Measurements from ENCODE around the gene CBX1. TPM values are rescaled to one million over a fixed set of nuclear protein-coding genes. Genes with fewer than 3 reads are reported as not detected.
"Not testable (repeated sequence)": the region's sequence is repeated elsewhere in the genome, so short reads cannot be mapped to it uniquely, and the experiment has no call there.

CBX1 gene
- total RNA-seq, 4 donors from 2014 or later = 21.0 to 46.7 (median 24.7) TPM

GRCh38 chr17:48036693-48037035 lies 64.6 kb downstream of the CBX1 start:
- Histone ChIP-seq H3K27ac (peak overlapping the region; percentile 59 to 79 (median 77)), H3K9me3 (no peaks in the 10 kb centered on the region), H3K4me1 (peaks cover 6 to 18% (median 9%) of the 10 kb centered on the region in 3 donors), H3K4me3 (peak overlapping the region; percentile 50 to 69 (median 66)), H3K36me3 (no peaks in the 10 kb centered on the region), H3K27me3 (no peaks in the 10 kb centered on the region)
- intact Hi-C loops (cut with DNase I) = no loop called here
- no peak for TF ChIP-seq CTCF (IDR thresholded peaks at IDR 0.05)
- TF ChIP-seq POLR2A (IDR thresholded peaks at IDR 0.05) = no peak
- DNase-seq = no peak
- 0 to 52% methylated on average over 1 to 3 of the region's 6 CpGs for WGBS, 2 donors

GRCh38 chr17:48034734-48035133 lies 66.5 kb downstream of the CBX1 start:
- H3K9me3 ChIP-seq; H3K27ac ChIP-seq; H3K27me3 ChIP-seq; H3K36me3 ChIP-seq; intact Hi-C loops (cut with DNase I); H3K4me3 ChIP-seq; DNase-seq: not testable (repeated sequence)
- WGBS, 2 donors = 83 to 88% methylated on average over 7 to 12 of the region's 12 CpGs
- H3K4me1 ChIP-seq = peaks cover 9 to 27% (median 12%) of the 10 kb centered on the region in 3 donors

- DNase-seq = no peak
- Histone ChIP-seq H3K27ac (no peak overlapping the region), H3K4me3 (no peak overlapping the region), H3K36me3 (no peaks in the 10 kb centered on the region), H3K27me3 (no peaks in the 10 kb centered on the region), H3K9me3 (no peaks in the 10 kb centered on the region), H3K4me1 (peaks cover 4 to 19% (median 13%) of the 10 kb centered on the region in 3 donors)
- intact Hi-C loops (cut with DNase I) = no loop called here
- TF ChIP-seq POLR2A (IDR thresholded peaks at IDR 0.05) (no peak), CTCF (IDR thresholded peaks at IDR 0.05) (no peak)
- WGBS, 2 donors = 79 to 86% methylated on average over 5 to 6 of the region's 6 CpGs
These were observed 69.3 kb downstream of the CBX1 start for GRCh38 chr17:48031966-48032365.

GRCh38 chr17:48030531-48030930 lies 70.7 kb downstream of the CBX1 start:
- intact Hi-C loops (cut with DNase I) = no loop called here
- no peak overlapping the region for H3K4me3 ChIP-seq

GRCh38 chr17:48028736-48029135 lies 72.5 kb downstream of the CBX1 start:
- DNase-seq = no peak
- H3K4me3 ChIP-seq = no peak overlapping the region
- H3K27me3 ChIP-seq = peaks cover 0 to under 1% (median 0%) of the 10 kb centered on the region in 4 donors
- H3K27ac ChIP-seq = no peak overlapping the region
- peaks cover 26 to 43% (median 35%) of the 10 kb centered on the region in 3 donors for H3K4me1 ChIP-seq
- 83% methylated on average over 1 of the region's 1 CpG; no CpG with 5 or more reads in 1 of the 2 donors for WGBS, 2 donors
- TF ChIP-seq POLR2A (IDR thresholded peaks at IDR 0.05) (no peak), CTCF (IDR thresholded peaks at IDR 0.05) (no peak)
- H3K9me3 ChIP-seq = no peaks in the 10 kb centered on the region
- intact Hi-C loops (cut with DNase I) = loop anchor here (5.0 kb wide), 2 partner anchors 44 to 99 kb away; no protein-coding TSS in a partner anchor
- H3K36me3 ChIP-seq = no peaks in the 10 kb centered on the region

More at GRCh38 chr17:48030531-48030930, 70.7 kb downstream of the CBX1 start:
- no peaks in the 10 kb centered on the region for H3K9me3 ChIP-seq
- WGBS, 2 donors = 26 to 29% methylated on average over 5 of the region's 5 CpGs
- no peaks in the 10 kb centered on the region for H3K36me3 ChIP-seq
- peaks cover 14 to 27% (median 24%) of the 10 kb centered on the region in 3 donors for H3K4me1 ChIP-seq
- no peaks in the 10 kb centered on the region for H3K27me3 ChIP-seq
- DNase-seq = no peak
- no peak for TF ChIP-seq CTCF (IDR thresholded peaks at IDR 0.05)
- TF ChIP-seq POLR2A (IDR thresholded peaks at IDR 0.05) = no peak
- H3K27ac ChIP-seq = peak overlapping the region in 2 of 4 donors; percentile 20 to 21

All from esophagus squamous epithelium (tissue), 5 donors.